ENCODE data around the gene DIAPH1. TPM values are rescaled to one million over a fixed set of nuclear protein-coding genes. Genes with fewer than 3 reads are reported as not detected.

Gene DIAPH1
- total RNA-seq, 1 donor from 2014 or later, result 20.4 TPM

DNA sequence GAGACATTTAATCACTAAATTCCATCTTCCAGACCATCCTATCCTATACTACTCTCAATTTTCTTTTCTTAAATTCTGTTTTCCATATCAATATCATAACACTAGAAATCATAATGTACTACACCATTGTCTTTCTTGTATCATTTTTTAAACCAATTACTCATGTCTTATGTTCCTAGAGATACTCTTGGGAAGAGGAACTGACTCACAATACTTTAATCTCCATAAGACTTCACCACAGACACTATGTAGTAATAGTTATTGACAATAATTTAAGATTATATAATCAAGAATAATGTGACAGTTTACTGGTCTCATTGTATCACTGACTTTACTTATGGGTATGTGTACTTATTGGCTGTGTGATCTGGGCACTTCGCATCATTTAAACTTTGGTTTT lies 86.1 kb downstream of the DIAPH1 start:
- H3K79me2 ChIP-seq (ENCODE audit: low read depth), result no peaks in the 10 kb centered on the region
- H3K9me3 Mint-ChIP-seq, result no peaks in the 10 kb centered on the region
- DNase-seq (ENCODE audit: low spot score), result no peak

GRCh38 chr5:141529873-141530272 lies 88.9 kb downstream of the DIAPH1 start:
- H3K27ac ChIP-seq, result no peak overlapping the region
- H3K4me3 Mint-ChIP-seq, result no peak overlapping the region
- peaks cover 24% of the 10 kb centered on the region for H3K36me3 Mint-ChIP-seq

More for the DNA sequence above, 86.1 kb downstream of the DIAPH1 start:
- peaks cover 25% of the 10 kb centered on the region for H3K36me3 Mint-ChIP-seq
- no peak overlapping the region for H3K27ac Mint-ChIP-seq
- no peaks in the 10 kb centered on the region for H4K20me1 ChIP-seq (ENCODE audit: low read depth)
- H3K4me1 Mint-ChIP-seq, result peaks cover 4% of the 10 kb centered on the region
- H3K4me3 ChIP-seq, result no peak overlapping the region
- TF ChIP-seq CTCF (IDR thresholded peaks at IDR 0.05) (no peak), EZH2 (IDR thresholded peaks at IDR 0.05) (no peak), EZH2phosphoT487 (IDR thresholded peaks at IDR 0.05) (no peak)
- no peaks in the 10 kb centered on the region for H3K36me3 ChIP-seq
- H3K4me1 ChIP-seq, result no peaks in the 10 kb centered on the region
- no peak overlapping the region for H3K27ac ChIP-seq
- no peaks in the 10 kb centered on the region for H3K27me3 Mint-ChIP-seq (ENCODE audit: insufficient read depth, low read depth)
- H2AFZ ChIP-seq (replicated peaks), result no peak overlapping the region
- H3F3A ChIP-seq (ENCODE audit: low read depth), result no peaks in the 10 kb centered on the region
- H3K27me3 ChIP-seq, result no peaks in the 10 kb centered on the region
- H3K4me3 Mint-ChIP-seq, result no peak overlapping the region
- no peak overlapping the region for H3K9ac ChIP-seq
- H3K9me3 ChIP-seq (ENCODE audit: low read depth), result no peaks in the 10 kb centered on the region
- no peak overlapping the region for H3K4me2 ChIP-seq

GRCh38 chr5:141529002-141529401 lies 89.8 kb downstream of the DIAPH1 start:
- Histone ChIP-seq H3K4me2 (no peak overlapping the region), H4K20me1 (ENCODE audit: low read depth) (no peaks in the 10 kb centered on the region), H3K9me3 (ENCODE audit: low read depth) (no peaks in the 10 kb centered on the region), H3K9ac (no peak overlapping the region), H2AFZ (replicated peaks) (no peak overlapping the region), H3K36me3 (no peaks in the 10 kb centered on the region), H3K27me3 (no peaks in the 10 kb centered on the region), H3F3A (ENCODE audit: low read depth) (peaks cover 12% of the 10 kb centered on the region), H3K27ac (no peak overlapping the region), H3K79me2 (ENCODE audit: low read depth) (no peaks in the 10 kb centered on the region), H3K4me1 (peaks cover 5% of the 10 kb centered on the region), H3K4me3 (no peak overlapping the region)
- no peak overlapping the region for H3K4me3 Mint-ChIP-seq
- no peak for DNase-seq (ENCODE audit: low spot score)
- TF ChIP-seq EZH2 (IDR thresholded peaks at IDR 0.05) (no peak), CTCF (IDR thresholded peaks at IDR 0.05) (no peak), EZH2phosphoT487 (IDR thresholded peaks at IDR 0.05) (no peak)
- peaks cover 25% of the 10 kb centered on the region for H3K36me3 Mint-ChIP-seq
- H3K27ac Mint-ChIP-seq, result no peak overlapping the region
- H3K9me3 Mint-ChIP-seq, result peaks cover 4% of the 10 kb centered on the region
- peaks cover 17% of the 10 kb centered on the region for H3K4me1 Mint-ChIP-seq
- no peaks in the 10 kb centered on the region for H3K27me3 Mint-ChIP-seq (ENCODE audit: insufficient read depth, low read depth)

More at GRCh38 chr5:141529873-141530272, 88.9 kb downstream of the DIAPH1 start:
- H3K4me1 ChIP-seq, result no peaks in the 10 kb centered on the region
- DNase-seq (ENCODE audit: low spot score), result no peak
- no peaks in the 10 kb centered on the region for H3K79me2 ChIP-seq (ENCODE audit: low read depth)
- peaks cover 7% of the 10 kb centered on the region for H3F3A ChIP-seq (ENCODE audit: low read depth)
- Mint-ChIP-seq H3K9me3 (no peaks in the 10 kb centered on the region), H3K27me3 (ENCODE audit: insufficient read depth, low read depth) (no peaks in the 10 kb centered on the region), H3K27ac (no peak overlapping the region), H3K4me1 (peaks cover 12% of the 10 kb centered on the region)
- no peaks in the 10 kb centered on the region for H3K36me3 ChIP-seq
- no peak overlapping the region for H3K4me3 ChIP-seq
- no peak overlapping the region for H2AFZ ChIP-seq (replicated peaks)
- no peak overlapping the region for H3K4me2 ChIP-seq
- H3K9ac ChIP-seq, result no peak overlapping the region
- no peaks in the 10 kb centered on the region for H3K27me3 ChIP-seq
- H4K20me1 ChIP-seq (ENCODE audit: low read depth), result no peaks in the 10 kb centered on the region
- TF ChIP-seq EZH2phosphoT487 (IDR thresholded peaks at IDR 0.05) (no peak), CTCF (IDR thresholded peaks at IDR 0.05) (no peak), EZH2 (IDR thresholded peaks at IDR 0.05) (no peak)
- H3K9me3 ChIP-seq (ENCODE audit: low read depth), result no peaks in the 10 kb centered on the region

Measured in neural progenitor cell (in vitro differentiated cells).